GM21825 (cell line): Measurements from ENCODE around the gene CENPX.
"Not testable (repeated sequence)": the region's sequence is repeated elsewhere in the genome, so short reads cannot be mapped to it uniquely, and the experiment has no call there.

ENCODE experiments used
- ATAC-seq: cut with Tn5 transposase; IDR thresholded peaks from one replicate; pipeline ENCODE4 v1.9.1; 2021; ENCODE audit warnings: mild to moderate bottlenecking, moderate library complexity; ENCODE audit not compliant: unreplicated experiment

Gene CENPX

DNA sequence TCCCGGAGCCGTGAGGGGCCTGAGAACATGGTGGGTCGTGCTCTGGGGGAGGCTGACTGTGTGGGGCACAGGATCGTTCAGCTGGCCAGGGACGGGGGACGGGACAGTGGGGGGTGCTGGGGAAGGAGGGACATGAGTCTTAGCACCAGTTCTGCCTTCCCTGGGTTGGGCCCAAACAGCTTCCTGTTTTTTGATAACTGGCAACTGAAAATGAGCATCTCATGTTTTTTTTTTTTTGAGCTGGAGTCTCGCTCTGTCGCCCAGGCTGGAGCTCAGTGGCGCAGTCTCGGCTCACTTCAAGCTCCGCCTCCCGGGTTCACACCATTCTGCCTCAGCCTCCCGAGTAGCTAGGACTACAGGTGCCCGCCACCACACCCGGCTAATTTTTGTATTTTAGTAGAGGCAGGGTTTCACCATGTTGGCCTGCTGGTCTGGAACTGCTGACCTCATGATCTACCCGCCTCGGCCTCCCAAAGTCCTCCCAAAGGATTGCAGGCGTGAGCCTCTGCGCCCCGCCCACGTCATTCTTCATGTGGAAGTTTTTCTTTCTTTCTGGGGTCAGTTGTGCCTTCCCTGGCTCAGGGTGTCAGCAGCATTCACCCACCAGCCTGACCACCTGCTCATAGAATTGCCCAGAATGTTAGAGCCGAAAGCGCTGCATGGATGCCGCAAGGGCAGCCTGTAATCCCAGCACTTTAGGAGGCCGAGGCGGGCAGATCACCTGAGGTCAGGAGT, 38.9 kb downstream of the CENPX start:
- ATAC-seq: no peak

DNA sequence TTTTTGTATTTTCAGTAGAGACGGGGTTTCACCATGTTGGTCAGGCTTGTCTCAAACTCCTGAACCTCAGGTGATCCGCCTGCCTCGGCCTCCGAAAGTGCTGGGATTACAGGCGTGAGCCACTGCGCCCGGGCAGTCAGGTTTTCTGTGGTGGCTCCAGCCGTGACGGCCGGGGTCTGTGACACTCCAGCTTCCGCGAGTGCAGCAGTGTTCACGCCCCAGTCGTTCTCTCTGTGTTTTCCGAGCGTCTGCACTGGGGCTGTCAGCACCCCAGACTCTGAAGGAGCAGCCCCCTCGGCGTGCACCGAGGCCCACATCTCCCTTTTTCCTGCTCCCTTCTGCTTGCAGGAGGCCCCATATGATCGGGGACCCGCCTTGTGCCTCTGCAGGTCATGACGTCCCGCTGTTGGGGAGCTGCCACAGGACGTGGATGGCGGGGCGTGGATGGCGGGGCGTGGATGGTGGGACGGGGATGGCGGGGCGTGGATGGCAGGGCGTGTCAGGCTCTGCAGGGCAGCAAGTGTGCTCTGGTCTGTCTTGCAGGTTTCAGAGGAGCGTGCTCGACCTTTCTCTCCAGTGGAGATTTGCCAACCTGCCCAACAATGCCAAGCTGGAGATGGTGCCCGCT, 39.6 kb downstream of the CENPX start:
- no peak for ATAC-seq

DNA sequence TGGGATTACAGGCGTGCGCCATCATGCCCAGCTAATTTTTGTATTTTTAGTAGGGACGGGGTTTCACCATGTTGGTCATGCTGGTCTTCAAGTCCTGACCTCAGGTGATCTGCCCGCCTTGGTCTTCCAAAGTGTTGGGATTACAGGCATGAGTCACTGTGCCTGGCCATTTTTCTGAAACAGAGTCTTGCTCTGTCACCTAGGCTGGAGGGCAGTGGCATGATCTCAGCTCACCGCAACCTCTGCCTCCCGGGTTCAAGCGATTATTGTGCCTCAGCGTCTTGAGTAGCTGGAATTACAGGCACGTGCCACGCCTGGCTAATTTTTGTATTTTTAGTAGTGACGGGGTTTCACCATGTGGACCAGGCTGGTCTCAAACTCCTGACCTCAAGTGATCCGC, 41.2 kb downstream of the CENPX start:
- ATAC-seq: not testable (repeated sequence)

DNA sequence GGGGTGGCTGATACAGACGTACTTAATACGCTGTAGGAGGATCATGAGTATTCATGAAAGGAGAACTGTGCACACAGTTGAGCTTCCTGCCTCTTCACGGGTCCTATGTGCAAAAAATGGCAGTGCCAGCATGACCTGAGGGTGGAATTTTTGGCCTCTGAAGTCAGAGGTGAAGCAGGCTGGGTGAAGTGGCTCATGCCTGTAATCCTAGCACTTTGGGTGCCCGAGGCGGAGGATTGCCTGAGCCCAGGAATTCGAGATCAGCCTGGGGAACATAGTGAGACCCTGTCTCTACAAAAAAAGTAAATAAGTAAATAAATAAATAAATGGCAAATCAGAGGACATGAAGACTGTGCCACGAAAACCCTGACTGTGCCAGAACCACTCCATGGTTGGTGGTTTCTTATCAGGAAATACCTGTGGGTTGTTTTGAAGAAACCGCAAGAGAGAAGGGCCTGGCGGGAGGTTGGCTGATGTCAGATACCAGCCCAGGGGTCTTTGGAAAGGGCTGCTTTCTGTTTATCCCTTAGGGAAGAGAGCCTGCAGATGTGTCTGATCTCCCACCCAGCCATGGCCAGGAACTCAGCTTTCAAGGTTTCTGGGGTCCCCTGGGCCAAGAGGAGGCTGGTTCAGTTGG, 41.9 kb downstream of the CENPX start:
- ATAC-seq: no peak

DNA sequence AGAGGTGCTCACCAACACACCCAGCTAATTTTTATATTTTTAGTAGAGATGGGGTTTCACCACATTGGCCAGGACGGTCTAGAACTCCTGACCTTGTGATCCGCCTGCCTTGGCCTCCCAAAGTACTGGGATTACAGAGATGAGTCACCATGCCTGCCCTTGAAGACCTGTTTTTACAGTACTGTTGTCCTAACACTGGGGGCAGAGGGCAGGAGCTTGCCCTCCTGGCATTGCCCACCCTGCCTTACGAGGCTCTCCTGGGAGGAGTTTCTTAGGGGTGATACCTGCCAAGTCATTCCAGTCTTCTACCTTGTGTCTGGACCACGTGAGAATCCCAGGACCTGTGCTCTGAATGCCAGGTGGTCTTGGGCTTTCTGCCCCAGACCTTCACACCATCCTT, 42.6 kb downstream of the CENPX start:
- no peak for ATAC-seq

DNA sequence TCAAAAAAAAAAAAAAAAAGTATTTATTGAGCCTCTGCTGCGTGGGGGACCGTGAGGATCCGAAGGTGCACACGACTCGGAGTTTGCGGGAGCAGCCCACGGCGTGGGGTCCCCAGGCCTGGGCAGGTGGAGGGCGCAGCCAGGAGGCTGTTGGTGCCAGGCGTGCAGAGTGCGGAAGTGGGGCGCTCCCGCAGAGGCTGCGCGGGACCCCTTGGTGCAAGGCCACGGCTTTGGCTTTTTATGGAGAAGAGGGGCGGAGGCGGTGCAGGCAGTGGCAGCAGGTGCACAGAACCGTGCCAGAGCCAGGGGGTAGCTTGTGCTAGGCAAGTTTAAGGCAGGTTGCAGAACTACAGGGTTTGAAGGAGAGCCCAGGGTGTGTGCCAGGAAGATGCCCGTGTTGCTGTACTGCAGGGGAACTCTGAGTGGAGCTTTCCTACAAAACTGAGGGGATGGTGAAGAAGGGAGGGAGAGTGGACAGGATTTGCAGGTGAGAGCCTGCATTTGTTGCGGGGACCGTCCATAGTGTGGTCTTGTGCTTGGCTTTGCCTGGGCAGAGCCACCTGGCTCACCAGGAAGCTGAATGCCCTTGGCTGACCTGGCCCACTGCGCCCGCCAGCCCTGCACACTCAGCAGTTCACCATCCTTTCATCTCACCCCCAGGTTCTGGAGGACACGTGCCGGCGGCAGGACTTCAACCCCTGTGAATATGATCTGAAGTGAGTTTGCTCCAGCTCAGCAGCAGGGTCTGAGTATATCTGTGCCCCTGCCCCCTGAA, 44.0 kb downstream of the CENPX start:
- ATAC-seq: no peak

DNA sequence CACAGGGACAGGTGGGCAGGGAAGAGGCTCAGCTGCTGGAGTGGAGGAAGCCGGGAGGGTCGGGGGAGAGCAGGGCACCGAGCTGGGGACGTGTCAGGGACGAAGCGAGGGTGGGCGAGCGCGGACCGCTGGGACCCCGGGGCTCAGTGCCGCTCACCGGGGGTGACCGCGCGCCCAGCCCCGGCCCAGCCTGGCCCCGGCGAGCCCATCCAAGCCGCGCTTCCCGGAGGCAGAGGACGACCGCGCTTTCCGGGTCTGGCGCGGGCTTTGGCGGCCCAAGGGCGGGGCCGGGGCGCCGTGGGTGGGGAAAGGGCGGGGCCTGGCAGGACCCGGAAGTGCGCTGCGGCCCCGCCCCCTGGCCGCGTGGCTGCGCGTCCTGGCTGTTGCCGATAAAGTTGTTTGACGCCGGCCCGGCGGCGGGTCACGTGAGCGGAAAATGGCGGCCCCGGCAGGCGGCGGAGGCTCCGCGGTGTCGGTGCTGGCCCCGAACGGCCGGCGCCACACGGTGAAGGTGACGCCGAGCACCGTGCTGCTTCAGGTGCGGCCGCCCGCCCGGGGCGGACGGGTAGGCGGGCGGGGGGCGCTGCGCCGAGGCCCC, 45.4 kb downstream of the CENPX start, which contains the start of gene ASPSCR1:
Gene ASPSCR1 (plus strand): TSS at position 419 of the 598 bp plus-strand sequence. CDS start 18 bp downstream, at position 437.
- peak; percentile 78 for ATAC-seq

DNA sequence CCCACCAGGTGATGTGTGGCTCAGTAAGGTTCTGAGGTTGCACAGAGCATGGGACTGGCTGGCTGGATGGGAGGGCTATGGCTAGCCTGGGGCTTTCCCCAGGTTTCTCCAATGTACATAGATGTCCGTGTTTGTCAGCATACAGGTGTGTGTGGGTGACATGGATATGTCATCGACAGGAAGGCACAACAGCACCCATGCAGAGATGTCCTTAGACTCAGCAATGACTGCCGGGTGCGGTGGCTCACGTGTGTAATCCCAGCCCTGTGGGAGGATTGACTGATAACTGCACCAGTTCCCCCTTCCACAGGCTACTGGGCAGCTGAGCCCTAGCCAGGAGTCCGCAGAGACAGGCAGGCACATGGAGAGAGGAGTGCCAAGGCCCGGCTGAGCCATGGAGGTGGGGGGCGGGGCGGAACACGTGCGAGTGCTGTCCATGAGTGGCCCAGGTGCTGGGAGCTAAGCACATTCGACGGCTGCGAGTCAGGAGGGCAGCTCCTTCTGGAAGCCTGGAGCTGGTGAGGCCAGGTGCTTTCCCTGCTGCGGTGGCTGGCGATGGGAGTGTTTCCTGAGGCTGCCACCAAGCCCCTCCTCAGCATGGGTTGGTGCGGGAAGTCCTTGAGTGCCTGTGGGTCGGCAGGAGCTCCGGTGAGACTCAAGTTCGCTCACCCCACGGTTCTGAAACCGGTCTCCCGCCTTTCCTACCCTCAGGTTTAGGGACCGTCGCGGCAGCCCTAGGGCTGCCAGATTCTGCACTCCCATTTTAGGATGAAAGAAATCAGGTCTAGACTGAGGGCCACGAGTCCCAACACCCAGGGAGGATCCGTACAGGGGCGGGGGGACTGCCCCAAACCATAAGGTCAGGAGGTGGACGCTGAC, 46.1 kb downstream of the CENPX start:
- ATAC-seq: peak; percentile 2

DNA sequence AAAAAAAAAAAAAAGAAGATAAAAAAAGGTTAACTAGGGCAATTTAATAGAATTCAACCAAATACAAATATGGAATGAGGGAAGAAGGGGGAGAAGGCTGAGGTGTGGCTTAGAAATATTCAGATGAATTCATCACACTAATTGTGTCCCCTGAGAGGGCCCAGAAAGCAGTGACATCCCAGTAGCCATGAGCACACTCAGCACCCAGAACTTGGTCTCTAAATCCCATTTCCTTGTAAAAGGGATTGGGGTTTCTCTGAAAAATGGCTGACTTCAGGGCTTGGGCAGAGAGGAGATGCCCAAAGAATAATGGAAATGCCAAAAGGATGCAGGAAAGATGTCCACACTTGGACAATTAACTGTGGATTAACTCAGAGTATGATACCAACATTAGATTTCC, 49.2 kb downstream of the CENPX start:
- no peak for ATAC-seq

DNA sequence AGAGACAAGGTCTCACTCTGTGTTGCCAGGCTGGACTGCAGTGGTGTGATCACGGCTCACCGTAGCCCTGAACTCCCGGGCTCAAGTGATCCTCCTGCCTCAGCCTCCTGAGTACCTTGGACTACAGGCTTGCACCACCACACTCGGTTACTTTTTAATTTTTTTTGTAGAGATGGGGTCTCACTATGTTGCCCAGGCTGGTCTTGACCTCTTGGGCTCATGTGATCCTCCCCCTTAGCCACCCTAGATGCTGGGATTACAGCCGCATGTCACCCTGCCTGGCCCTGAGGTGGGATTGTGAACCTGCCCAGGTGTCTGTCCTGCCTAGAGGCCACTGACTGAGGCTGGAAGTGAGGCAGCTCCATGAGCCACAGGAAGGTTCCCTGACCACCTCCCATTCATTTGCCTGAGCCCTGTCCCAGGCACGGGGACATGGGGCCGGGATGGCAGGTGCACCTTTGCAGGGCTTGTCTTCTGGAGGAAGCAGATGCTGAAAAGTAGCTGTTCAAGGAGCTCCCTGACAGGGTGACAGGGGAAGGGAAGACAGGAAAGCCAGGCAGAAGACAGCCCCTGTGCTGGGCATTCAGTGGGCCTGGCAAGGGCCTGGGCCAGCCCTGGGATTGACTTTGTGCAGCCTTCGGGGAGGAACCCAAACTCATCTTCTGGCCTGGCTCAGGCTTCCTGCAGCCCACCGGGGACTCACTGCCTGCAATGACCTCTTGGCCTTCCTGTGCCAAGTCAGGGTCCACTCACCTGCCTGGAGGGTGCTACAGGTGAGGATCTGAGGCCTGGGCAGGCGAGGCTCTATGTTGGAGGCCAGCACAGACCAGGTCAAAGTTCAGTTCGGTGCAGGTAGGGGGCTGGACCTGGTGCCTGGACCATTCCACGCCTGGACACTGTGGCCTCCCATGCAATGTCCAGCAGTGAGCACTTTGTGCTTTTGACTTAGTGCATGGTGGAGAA, 53.5 kb downstream of the CENPX start:
- no peak for ATAC-seq
